ENCODE measurements around the gene SLC4A1.

GRCh38 chr17:44293509-44294226 lies 25.7 kb upstream of the SLC4A1 start:
- TF ChIP-seq POLR2A (IDR thresholded peaks at IDR 0.05) (no peak), CTCF (IDR thresholded peaks at IDR 0.05 in 4 of 5, conservative IDR thresholded peaks at IDR 0.05 in 1 of 5) (no peak)
